ENCODE data around the gene CHRNA3.
"Not testable (repeated sequence)": the region's sequence is repeated elsewhere in the genome, so short reads cannot be mapped to it uniquely, and the experiment has no call there.

The CHRNA3 gene

DNA sequence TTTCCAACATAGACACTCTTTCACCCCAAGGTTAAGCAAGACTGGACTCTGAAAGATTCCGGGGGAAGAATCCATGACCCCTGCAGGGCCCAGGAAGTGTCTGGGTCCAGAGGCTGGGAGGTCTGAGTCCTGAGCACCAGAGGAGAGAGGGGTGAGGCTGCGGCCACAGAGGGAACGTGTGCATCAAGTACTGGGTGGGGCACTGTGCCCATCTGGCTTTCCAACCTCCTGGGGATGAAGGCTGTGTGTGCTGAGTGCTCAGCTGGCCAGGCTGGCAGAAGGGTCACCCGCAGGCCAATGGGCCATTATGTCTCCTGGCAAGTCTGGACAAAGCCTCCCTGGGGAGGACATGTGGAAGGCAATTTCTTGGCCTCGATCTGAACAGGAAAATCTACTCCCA, 3.3 kb downstream of the CHRNA3 start:
- DNase-seq (ENCODE audit: low read depth in 2 of 2), result no peak

DNA sequence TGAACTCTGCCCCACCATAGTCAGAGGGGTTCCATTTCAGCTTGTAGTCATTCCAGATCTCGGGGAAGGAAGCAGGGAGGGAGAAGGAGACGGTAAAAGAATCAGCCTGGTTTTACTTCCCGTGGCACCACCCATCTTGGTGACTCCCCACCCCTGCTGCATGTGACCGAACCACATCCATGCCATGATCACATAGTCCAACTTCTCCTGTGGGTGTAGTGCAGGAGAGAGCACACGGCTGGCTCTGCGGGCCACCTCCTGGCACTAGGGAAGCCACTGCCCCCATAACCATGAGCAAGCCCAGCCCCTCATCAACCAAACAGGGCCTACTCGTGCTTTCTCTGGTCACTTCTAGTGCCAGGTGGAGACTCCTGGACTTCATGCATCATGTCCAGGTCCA, 3.7 kb downstream of the CHRNA3 start:
- no peak for DNase-seq (ENCODE audit: low read depth in 2 of 2)

DNA sequence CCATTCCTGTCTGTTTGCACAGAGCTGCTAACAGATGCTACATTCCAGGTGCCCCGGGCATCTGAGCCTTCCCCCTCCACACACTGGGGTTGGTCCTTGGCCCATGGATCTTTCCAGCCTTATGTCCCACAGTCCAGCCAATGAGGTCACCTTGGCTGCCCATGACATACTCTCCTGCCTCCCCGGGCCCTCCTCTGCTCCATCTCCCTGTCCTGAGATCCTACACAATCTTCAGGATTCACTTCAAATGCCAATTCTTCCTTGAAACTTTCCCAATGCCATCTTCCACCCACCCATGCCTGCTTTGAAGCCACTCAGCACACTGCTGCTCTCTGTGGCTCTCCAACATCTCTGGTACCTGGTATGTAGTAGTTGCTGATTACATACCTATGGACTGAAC, 4.3 kb downstream of the CHRNA3 start:
- no peak for DNase-seq (ENCODE audit: low read depth in 2 of 2)

DNA sequence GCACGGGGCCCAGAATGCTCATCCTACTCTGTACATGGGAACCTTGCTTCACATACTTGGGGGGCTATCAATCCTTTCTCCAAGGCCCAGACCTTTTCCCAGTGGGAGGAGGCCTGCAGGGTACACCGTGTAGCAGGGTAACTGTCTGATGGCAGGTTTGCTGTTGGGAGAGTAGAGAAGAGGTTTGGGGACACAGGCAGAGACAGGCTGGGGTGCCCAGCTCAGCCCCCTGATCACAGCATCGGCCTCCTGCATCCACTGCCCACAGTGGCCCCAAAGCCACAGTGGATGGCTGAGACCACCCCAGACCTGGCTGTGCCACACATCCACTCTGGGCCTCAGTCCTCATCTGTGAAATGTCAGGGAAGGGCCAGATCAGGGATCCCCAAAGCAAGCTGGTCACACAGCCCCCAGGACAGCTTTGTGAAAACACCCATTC, 5.6 kb downstream of the CHRNA3 start:
- no peak for DNase-seq (ENCODE audit: low read depth in 2 of 2)

DNA sequence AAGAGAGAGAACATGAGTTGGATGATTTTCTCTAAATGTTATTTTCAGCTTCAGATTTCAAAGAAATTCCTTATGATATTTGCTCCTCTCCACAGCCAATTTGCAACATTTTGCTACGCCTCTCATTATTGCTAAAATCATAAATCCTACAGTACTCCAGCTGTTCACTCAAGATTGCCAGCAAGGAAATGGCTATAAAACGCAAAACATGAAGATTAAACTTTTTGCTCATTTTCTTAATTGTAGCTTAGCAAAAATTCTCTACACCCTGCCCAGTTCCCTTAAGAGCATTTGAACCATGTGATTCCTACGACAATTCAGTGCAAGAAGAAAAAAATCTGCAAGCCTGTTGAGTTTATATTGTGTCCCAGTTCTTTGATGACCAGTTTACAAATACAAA, 6.8 kb downstream of the CHRNA3 start:
- no peak for DNase-seq (ENCODE audit: low read depth in 2 of 2)

DNA sequence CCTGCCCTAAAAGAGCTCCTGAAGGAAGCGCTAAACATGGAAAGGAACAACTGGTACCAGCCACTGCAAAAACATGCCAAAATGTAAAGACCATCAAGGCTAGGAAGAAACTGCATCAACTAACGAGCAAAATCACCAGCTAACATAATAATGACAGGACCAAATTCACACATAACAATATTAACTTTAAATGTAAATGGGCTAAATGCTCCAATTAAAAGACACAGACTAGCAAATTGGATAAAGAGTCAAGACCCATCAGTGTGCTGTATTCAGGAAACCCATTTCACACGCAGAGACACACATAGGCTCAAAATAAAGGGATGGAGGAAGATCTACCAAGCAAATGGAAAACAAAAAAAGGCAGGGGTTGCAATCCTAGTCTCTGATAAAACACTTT, 11.2 kb downstream of the CHRNA3 start:
- DNase-seq (ENCODE audit: low read depth in 2 of 2), result not testable (repeated sequence)

DNA sequence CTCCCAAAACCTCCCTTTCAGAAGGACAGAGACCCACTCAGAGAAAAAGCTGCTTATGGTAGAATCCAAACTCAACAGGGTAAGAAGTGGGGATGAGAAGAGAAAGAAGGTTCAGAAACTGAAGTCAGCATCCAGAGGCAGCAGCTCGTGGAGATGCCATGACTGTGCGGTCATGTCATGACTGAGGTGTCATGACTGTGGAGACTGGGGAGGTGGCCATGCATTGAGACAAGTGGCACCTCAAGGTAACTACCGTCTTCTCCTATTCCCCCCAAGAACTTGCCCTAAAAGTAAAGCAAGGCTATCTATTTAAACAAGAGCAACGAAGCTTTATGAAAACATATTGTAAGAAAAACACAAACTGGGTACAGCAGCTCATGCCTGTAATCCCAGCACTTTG, 15.1 kb downstream of the CHRNA3 start:
- DNase-seq (ENCODE audit: low read depth in 2 of 2), result no peak

DNA sequence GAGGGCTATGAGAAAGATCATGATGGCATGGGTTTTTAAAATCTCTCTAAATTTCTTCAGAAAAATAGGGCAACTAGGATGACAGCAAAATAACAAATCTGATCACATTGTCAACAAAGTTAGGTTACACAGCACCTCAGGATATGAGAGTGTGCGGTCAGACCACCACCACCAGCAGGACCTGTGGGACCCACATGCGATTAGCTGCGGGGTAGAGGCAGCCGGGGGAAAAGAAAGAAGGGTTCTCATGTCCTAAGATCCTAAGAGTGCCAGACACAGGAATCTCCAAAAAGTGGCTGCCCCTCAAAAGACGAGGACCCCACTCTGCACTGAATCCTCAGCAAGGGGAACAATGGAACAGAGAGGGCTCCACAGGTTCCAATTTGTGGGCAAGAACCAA, 15.6 kb downstream of the CHRNA3 start:
- no peak for DNase-seq (ENCODE audit: low read depth in 2 of 2)

DNA sequence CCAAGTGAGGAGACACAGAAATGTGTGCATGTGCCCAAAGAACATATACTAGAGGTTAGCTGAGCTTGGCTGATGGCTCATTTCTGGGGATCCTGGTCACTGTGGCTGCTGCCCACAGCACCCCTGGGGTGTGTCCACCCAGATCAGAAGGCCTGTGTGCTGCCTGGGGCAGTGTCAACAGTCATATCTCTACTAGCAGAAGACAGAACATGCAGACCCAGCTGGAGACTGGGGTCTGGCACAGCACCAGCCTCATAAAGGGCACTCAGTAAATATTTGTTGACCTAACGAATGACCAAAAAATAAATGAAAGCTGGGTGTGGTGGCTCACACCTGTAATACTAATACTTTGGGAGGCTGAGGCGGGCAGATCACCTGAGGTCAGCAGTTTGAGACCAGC, 16.4 kb downstream of the CHRNA3 start:
- DNase-seq (ENCODE audit: low read depth in 2 of 2), result no peak

DNA sequence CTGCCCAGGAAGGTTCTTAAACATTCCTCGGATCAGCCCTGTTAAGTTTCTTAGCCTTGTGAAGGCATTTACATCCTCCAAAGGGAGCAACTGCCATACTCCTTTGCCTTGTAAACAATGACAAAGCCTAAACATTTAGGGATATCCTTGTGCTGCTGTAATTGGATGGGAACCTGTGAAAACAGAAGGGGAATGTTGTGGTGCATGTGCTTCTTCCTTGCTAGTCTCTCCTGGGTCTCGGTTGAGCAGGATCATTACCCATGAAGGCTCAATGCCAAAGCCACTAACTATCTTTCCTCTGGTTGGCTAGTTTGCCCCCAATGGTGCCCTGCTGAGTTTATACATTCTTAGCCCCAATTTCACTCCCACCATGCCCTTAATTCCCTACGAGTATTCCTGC, 17.3 kb downstream of the CHRNA3 start:
- DNase-seq (ENCODE audit: low read depth in 2 of 2), result no peak

DNA sequence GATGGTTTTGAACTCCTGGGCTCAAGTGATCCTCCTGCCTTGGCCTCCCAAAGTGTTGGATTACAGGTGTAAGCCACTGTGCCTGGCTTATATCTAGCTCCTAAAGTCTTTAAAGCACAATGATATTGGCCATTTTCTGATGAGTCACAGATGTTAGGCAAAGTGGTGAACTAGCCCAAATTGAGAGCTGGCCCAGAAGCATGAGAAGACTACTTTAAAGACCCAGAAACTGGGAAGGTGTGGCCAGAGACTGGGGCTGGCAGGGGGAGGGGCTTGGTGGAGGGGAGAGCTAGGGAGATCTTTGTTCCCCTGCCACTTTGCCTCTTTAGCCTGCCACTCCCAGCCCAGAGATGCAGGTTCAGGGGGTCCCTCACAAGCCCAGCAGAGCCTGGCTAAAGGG, 21.6 kb downstream of the CHRNA3 start:
- no peak for DNase-seq (ENCODE audit: low read depth in 2 of 2)

DNA sequence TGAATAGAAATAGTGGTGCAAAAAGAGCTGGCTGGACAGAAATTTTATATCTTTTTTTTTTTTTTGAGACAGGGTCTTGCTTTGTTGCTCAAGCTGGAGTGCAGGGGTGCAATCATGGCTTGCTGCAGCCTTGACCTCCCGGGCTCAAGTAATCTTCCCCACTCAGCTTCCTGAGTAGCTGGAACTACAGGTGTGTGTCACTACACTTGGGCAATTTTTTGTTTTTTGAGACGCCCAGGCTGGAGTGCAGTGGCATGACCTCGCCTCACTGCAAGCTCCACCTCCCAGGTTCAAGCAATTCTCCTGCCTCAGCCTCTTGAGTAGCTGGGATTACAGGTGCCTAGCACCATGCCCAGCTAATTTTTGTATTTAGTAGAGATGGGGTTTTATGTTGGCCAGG, 22.4 kb downstream of the CHRNA3 start:
- no peak for DNase-seq (ENCODE audit: low read depth in 2 of 2)

DNA sequence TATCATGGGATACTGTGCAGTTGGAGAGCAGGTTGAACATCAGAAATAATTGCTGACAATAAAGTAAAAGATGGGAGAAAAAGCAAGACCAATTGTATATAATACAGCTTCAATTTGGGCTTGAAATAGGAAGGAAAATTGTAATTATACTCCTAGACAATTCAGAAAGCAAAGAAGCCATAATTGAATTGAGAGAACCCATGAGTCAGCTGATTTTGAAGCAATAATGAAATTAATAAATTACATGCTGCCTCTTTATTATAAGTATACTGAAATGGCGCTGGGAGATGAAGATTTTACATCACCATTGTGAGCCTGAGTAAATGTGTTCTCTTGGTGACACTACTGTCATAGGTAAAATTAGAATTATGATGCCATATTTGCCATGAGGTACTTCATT, 23.2 kb downstream of the CHRNA3 start:
- no peak for DNase-seq (ENCODE audit: low read depth in 2 of 2)

DNA sequence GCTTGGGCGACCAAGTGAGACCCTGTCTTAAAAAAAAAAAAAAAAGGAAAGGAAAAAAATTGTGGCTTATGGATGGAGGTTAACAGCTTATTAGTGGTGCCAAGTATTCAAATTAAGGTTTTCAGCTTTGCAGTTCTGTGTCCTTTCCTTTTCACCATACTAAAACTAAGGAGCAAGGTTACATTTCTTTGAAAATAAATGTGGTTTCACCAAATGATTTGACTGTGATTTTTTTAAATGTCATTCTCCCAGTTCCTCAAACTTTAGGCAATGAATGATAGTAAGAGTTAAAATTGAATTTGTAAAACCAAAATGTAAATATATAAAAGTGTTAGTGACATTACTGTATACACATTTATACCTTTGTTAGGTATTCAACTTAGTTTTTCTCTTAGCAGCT, 45.9 kb downstream of the CHRNA3 start:
- DNase-seq (ENCODE audit: low read depth in 2 of 2), result no peak

DNA sequence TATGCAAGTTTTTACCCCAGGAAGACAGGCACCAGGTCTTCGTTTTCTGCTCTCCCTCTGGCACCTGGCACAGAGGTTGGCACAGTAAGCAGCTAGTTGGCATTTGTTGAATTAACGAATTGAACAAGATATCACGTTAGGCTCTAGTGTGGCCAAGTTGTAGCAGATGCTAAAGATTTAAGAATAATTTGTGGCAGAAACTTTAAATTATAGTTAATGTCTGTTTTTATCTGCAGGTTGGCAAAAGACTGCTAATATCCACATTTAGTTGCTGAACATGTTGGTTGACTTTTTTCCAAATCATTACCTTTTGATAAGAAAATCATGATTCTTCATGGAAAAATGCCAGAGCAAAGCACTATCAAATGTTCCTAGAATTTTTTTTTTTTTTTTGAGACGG, 47.4 kb downstream of the CHRNA3 start:
- no peak for DNase-seq (ENCODE audit: low read depth in 2 of 2)

DNA sequence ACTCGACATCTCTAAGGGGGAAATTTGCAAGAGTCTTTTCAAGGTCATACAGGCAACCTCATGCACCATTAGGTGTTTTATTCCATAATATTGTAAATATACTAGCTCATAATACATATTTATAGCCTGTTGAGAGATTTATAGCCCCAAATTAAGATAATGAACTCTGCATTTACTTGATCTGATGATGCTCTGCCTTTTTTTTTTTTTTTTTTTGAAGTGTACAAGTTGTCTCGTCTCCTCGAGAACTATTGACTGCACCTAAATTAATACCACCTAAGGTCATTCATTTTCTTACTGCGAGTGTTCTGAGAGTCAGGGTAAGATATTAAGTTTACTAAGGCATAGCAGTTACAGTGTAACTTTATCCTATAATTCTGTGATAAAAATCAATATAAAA, 49.4 kb downstream of the CHRNA3 start:
- DNase-seq (ENCODE audit: low read depth in 2 of 2), result no peak

DNA sequence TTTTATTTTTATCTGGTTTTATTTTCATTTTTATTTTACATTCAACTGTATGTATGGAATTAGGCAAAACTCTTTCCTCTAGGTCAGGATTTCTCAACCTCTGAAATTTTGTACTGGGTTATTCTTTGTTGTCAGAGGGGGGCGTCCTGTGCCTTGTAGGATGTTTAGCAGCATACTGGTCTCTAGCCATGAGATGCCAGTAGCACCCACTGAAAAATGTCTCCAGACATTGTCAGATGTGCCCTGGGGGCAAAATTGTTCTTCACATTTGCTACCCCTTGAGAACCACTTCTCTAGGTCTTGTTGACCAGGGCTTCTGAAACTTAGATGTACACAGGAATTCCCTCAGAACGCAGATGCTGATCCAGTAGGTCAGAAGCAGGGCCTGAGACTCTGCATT, 50.1 kb downstream of the CHRNA3 start:
- no peak for DNase-seq (ENCODE audit: low read depth in 2 of 2)

DNA sequence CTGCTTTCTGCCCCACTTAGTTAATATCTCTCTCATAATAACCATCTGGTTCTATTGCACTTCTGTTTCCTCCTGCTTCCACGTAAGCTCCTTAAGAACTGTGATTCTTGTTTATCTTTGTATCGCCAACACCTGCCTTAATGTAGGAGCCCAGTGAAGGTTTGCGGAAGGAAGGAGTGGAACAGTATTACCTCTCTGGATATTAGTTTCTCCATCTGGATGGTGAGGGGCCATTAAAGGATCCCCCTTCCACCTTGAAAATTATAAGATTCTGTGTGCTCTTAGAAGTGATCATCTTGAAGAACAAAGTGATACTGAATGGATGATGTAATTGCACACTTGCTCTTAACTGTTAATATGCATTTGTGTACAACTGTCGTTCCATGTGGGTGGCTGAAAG, 53.3 kb downstream of the CHRNA3 start:
- DNase-seq (ENCODE audit: low read depth in 2 of 2), result no peak

DNA sequence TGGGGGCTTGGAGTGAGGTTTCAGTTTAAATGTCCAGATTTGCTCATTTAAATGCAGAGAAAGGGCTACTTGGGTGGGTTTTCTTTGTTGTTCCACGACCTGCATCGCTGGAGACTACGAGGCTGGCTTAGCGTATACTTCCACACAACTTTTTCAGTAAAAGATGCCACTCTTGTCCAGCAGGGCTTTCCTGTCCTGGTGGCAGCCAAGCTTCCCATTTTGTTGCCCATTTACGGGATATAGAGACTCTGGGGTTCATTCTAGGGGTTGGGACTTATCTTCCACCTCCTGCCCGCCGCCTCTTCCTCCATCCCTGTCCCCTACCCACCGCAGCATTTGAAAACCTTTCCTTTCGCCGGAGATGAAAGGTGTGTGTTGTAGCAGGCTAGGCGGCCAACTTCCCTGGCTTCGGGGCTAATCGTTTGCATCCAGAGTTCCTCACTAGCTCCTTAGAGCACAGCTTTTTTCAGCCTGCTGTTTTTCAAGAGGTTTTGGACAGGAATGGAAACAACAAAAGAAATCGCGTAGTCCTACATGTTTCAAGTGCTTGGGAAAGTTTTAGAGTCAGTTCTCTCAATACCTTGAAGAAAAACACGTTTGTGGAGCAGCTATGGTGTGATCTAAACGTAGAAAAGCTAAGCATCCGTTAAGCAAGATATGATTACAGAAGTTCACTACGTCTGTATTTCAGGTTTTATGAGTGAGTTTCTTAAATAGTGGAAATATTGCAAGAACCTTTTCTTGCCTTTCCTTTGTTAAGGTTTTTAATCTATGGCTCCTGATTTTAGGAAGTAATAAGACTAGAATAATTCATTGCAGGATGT, 54.6 kb downstream of the CHRNA3 start:
- DNase-seq (ENCODE audit: low read depth in 2 of 2), result no peak

DNA sequence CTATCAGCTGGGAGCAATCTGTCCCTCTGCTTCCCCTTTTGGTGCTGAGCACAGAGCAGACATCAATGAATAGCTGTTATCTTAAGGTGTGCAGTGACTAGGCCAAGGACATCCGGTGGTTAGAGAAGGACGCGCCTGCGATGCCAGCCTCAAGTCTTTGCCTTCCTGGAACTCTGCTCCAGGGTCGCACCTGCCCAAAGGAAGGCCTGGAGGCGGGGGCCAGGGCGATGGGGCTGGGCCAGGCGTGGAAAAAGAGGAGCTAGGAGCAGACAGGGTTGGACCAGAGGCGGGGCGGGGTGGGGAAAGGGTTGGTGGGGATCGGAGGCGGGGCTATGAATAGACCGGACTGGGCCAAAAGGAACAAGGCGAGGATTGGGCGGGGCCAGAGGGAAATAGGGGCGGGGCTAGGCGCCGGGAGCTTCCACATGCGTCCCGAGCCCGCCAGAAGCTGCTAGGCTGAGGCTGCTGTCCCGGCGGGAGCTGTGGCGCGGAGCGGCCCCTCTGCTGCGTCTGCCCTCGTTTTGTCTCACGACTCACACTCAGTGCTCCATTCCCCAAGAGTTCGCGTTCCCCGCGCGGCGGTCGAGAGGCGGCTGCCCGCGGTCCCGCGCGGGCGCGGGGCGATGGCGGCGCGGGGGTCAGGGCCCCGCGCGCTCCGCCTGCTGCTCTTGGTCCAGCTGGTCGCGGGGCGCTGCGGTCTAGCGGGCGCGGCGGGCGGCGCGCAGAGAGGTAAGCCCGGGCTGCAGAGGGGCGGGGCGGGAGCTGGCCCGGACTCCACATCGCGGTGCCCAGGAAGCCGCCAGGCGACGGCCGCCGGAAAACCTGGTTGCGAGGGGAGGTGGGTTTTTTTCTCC, 55.5 kb downstream of the CHRNA3 start, which contains the start of gene CHRNA5:
Gene CHRNA5 (plus strand): TSS at position 424 of the 854 bp plus-strand sequence. CDS start 200 bp downstream, at position 624.
- peak; percentile 36 to 47 for DNase-seq (ENCODE audit: low read depth in 2 of 2)

DNA sequence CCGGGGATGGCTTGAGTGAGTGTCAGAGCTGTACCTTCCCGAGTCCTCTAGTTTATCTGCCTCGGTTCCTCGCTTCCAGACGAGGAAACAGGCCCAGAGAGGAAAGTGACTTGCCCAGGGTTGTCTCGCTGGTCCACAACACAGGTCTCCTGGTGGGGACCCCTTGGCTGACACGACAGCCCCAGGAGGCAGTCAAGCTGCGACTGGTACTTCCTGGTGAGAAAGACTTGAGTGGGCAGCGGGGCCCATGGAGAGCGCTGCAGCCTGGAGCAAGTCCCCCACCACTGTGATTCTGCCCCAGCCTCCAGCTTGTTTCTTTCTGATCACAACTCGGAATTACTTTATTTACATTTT, 56.1 kb downstream of the CHRNA3 start:
- no peak for DNase-seq (ENCODE audit: low read depth in 2 of 2)

DNA sequence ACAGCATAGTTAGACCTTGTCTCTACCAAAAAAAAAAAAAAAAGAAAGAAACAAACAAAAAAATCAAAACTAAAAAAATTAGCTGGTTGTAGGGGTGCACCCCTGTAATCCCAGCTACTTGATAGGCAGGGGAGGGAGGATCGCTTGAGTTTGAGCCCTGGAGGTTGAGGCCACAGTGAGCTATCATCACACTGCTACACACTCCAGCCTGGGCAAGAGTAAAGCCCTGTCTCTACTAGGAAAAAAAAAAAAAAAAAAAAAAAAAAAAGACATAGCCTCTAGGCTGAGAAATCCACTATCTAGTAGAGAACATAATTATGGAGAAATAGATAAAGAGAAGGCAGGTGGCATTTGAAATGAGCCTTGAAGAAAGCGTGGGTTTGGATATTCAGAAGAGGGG, 57.7 kb downstream of the CHRNA3 start:
- no peak for DNase-seq (ENCODE audit: low read depth in 2 of 2)

DNA sequence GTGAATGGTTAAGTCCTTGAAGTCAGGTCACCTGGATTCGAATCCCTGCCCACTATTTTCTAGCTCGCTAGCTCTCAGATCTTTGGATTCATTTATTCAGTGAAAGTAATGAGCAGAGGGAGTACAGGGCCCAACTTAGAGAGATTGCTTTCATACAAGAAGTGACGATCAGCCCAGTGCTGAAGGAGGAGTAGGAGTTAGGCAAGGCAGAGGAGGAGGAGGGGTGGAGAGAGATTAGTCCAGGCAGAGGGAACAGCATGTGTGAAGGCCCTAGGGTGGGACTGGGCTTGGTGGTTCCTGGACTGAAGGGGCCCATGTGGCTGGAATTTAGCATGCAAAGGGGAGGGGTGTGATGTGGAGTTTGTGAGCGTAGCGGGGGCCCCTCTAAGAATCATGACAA, 59.3 kb downstream of the CHRNA3 start:
- DNase-seq (ENCODE audit: low read depth in 2 of 2), result no peak
